Activated CD8-positive, alpha-beta T cell treated with anti-CD3 and anti-CD28 coated beads, Interleukin-2, amount 10 ng/mL, durations not matched to agents 7 days and 5 days (primary cell): ENCODE results near the gene OSM. TPM values are rescaled to one million over a fixed set of nuclear protein-coding genes. Genes with fewer than 3 reads are reported as not detected.

Experiments
- ATAC-seq: fragments of 150-1000 bp; cut with Tn5 transposase; one replicate; pipeline ENCODE4 v1.10.0; 2021; ENCODE audit warnings: moderate library complexity
- CTCF ChIA-PET: fragments of 350-600 bp; sonication (Branson Sonifier 250); formaldehyde crosslinking; loops from one replicate; lab custom pipeline; 2021; ENCODE audit warnings: antibody characterized with exemption; lab: Charles Lee
- POLR2A ChIA-PET: fragments of 350-600 bp; sonication (Branson Sonifier 250); formaldehyde crosslinking; loops from one replicate; lab custom pipeline; 2021; ENCODE audit warnings: antibody characterized with exemption; lab: Charles Lee
- DNase-seq: peaks from one replicate; pipeline ENCODE4 v3.0.0-alpha.2; 2020
- H3K27ac Mint-ChIP-seq: one replicate; pipeline ENCODE4 v1.8.0; 2021; ENCODE audit warnings: mild to moderate bottlenecking, mixed read lengths
- H3K27me3 Mint-ChIP-seq: one replicate; pipeline ENCODE4 v1.8.0; 2021; ENCODE audit warnings: low read depth, mixed read lengths
- H3K36me3 Mint-ChIP-seq: one replicate; pipeline ENCODE4 v1.8.0; 2021; ENCODE audit warnings: low read depth, mixed read lengths
- H3K4me1 Mint-ChIP-seq: one replicate; pipeline ENCODE4 v1.8.0; 2021; ENCODE audit warnings: low read depth, mixed read lengths
- H3K4me3 Mint-ChIP-seq: one replicate; pipeline ENCODE4 v1.8.0; 2021; ENCODE audit warnings: mild to moderate bottlenecking, mixed read lengths
- H3K9me3 Mint-ChIP-seq: one replicate; pipeline ENCODE4 v1.8.0; 2022; ENCODE audit warnings: mixed read lengths; ENCODE audit not compliant: insufficient read depth
- total RNA-seq, 2 experiments: library from RNA; stranded (reverse); gene quantifications; one replicate each; pipeline ENCODE4 v1.2.3, GENCODE V29; 2021

Gene OSM
- total RNA-seq, 2 experiments from 2014 or later: 135 to 140 TPM

DNA sequence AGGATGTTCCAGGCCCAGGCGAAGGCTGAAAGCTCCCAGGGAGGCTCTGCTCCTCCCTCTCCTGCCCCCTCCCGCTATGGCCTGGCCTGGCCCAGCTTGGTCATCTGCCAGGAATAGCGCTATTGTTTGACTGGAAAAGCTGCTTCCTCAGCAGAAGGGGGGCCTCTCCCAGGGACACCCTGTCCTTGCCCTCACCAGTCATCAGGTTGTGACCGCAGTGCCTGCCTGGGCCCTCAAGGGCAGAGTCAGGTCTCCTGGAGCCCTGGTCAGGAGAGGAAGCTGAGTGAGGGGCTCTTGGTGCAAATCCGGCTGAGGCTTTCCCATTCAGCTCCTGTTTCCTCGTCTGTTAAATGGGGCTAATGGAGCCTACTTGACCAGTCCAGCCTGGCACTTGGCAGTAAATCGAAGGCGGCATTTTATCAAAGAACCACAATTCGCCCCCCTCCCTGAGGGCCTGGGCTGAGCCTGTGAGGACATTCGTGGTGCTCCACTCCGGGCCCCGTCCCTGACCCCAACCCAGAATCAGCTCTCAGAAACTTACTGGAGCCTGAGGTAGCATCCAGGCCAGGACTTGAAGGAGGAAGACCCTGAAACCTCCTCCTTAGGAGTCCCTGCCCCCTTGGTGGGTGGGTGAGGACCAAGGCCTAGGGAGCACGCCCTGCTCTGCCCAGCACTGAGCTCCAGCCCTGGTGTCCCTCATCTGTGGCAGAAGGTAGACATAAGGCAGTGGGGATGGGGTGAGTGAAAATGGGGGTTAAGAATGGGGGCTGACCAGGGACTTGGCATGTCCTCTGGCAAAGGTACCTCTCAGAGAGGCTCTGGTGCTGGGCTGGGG, 24.6 kb upstream of the OSM start:
- no peaks in the 10 kb centered on the region for H3K9me3 Mint-ChIP-seq
- H3K27ac Mint-ChIP-seq: peak overlapping the region; percentile 86
- no peak overlapping the region for H3K4me3 Mint-ChIP-seq
- ChIA-PET POLR2A (interaction anchor here (0.5 to 10.2 kb wide), 7 partner anchors 9 to 184 kb away, joined by 3 to 117 read pairs (median 4); partner anchors contain the start of genes CCDC157, SF3A1 and TBC1D10A), CTCF (interaction anchor here (1.0 to 7.0 kb wide), 10 partner anchors 12 to 183 kb away, joined by 3 to 346 read pairs (median 4); partner anchors contain the start of genes RNF215 and SEC14L2)
- no peak for ATAC-seq
- H3K27me3 Mint-ChIP-seq: no peaks in the 10 kb centered on the region
- H3K4me1 Mint-ChIP-seq: peaks cover 55% of the 10 kb centered on the region
- peaks cover 38% of the 10 kb centered on the region for H3K36me3 Mint-ChIP-seq
- no peak for DNase-seq

DNA sequence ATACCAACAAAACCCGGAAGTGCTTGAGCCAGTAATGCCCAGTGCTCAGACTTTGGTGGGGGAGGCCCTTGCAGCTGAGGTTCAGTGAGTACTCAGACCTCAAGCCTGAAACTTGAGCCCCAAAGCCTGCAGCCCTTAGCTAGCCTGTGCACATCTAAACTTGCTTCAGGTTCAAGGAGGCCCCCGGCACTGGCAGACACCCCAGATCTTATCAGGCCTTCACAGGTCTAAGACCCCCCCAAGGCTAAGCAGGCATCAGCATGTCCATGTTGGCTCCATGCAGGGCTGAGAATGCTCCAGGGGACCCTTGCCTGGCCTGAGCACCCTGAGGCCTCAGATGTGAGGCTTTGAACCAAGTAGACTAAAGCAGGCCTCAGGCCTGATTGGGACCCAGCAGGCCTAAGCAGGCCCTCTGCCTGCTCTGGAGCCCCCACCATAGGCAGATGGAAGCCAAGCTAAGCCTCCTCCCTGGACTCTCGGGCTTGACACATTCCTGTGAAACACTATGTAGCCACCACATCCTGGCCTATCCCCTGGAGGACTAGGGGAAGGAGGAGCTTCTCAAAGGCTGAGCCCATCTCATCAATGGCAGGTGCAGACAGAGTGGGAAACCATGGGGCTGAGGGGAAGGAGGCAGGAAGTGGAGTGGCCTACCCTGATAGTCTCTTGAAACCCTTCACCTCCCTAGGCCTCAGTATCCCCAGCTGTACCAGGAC, 23.8 kb upstream of the OSM start:
- no peaks in the 10 kb centered on the region for H3K27me3 Mint-ChIP-seq
- H3K9me3 Mint-ChIP-seq: no peaks in the 10 kb centered on the region
- no peak for ATAC-seq
- peak; percentile 41 for DNase-seq
- H3K27ac Mint-ChIP-seq: peak overlapping the region; percentile 86
- peak overlapping the region; percentile 80 for H3K4me3 Mint-ChIP-seq
- H3K36me3 Mint-ChIP-seq: peaks cover 30% of the 10 kb centered on the region
- ChIA-PET POLR2A (interaction anchor here (0.5 to 10.2 kb wide), 9 partner anchors 14 to 461 kb away, joined by 3 to 117 read pairs (median 13); partner anchors contain the start of genes CCDC157, RNF215, SF3A1 and TBC1D10A), CTCF (interaction anchor here (0.8 to 7.0 kb wide), 13 partner anchors 13 to 182 kb away, joined by 3 to 346 read pairs (median 18); partner anchors contain the start of genes CCDC157, MTFP1, RNF215 and SEC14L2)
- H3K4me1 Mint-ChIP-seq: peaks cover 51% of the 10 kb centered on the region

DNA sequence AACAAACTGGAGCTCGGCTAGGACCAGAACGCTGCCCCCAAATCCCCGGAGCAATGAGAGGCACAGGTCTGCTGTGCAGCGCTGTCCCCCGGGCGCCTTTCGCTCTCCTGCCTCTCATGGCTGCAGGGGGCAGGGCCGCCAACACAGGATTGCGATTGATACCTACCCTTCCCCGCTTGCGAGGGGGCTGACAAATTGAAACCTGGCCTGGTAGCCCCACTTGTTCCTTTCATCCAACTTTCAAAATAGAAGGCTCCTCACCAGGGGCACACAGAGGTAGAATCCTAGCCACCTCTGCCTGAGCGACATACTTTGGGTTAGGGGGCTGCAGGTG, 23.3 kb upstream of the OSM start:
- H3K4me3 Mint-ChIP-seq: peak overlapping the region; percentile 80
- no peaks in the 10 kb centered on the region for H3K9me3 Mint-ChIP-seq
- H3K27me3 Mint-ChIP-seq: no peaks in the 10 kb centered on the region
- peaks cover 30% of the 10 kb centered on the region for H3K36me3 Mint-ChIP-seq
- DNase-seq: no peak
- peaks cover 54% of the 10 kb centered on the region for H3K4me1 Mint-ChIP-seq
- H3K27ac Mint-ChIP-seq: peak overlapping the region; percentile 86
- peak; percentile 25 for ATAC-seq
- ChIA-PET POLR2A (interaction anchor here (1.0 to 10.2 kb wide), 10 partner anchors 8 to 96 kb away, joined by 3 to 117 read pairs (median 10); partner anchors contain the start of genes CCDC157, RNF215, SF3A1 and TBC1D10A), CTCF (interaction anchor here (0.8 to 7.0 kb wide), 11 partner anchors 14 to 137 kb away, joined by 3 to 346 read pairs (median 25); partner anchors contain the start of genes CCDC157, MTFP1, RNF215 and SEC14L2)

DNA sequence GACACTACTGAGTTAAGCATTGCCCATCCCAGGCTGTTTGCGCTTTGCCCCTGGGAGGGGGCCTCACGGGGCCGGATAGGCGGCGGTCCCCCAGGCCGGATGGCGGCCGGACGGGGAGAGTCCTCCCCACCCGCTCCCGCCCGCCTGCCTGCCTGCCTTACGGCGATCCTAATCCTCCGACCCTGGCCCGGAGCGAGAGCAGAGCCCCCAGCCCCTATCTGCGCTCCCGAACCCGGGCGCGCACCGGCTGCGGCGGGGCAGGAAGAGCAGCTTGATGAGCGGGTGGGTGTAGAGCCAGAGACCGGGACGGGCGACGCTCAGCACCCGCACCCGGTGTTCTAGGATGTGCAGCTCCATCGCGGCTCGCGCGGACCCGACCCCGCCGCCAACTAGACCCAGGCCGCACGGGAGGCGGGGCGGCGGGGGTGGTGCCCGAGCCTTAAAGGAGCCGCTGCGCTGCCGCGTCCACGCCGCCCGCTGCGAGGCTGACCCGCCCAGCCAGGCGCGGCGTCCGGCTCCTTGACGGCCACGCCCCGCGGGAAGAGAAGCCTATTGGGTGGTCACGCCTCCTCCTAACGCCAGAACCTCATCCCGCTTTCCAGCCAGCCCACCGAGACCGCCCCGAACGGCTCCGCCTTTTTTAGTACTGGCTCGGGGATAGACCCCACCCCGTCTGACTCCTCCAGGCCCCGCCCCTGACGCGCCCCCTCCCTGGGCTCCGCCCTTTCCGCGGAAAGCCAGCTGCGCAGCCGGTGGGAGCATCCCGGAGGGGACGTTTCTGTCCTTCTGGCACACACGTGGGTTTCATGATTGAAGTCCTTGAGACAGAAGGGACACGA, 22.7 kb upstream of the OSM start, which contains the start of gene CASTOR1:
Gene CASTOR1, minus strand, starts transcription at position 365 of the 839 bp plus-strand sequence. Its CDS starts 8 bp downstream, at position 357.
- CTCF ChIA-PET: interaction anchor here (0.7 to 7.0 kb wide), 37 partner anchors 11 to 420 kb away, joined by 3 to 346 read pairs (median 10); partner anchors contain the start of genes CCDC157, MTFP1, RNF215 and SEC14L2
- DNase-seq (peak; percentile 95), ATAC-seq (peak; percentile 83)
- POLR2A ChIA-PET: interaction anchor here (0.9 to 10.2 kb wide), 17 partner anchors 9 to 101 kb away, joined by 3 to 117 read pairs (median 6); partner anchors contain the start of genes CCDC157, RNF215, SF3A1 and TBC1D10A
- Mint-ChIP-seq H3K36me3 (peaks cover 33% of the 10 kb centered on the region), H3K9me3 (no peaks in the 10 kb centered on the region), H3K4me1 (peaks cover 60% of the 10 kb centered on the region), H3K27me3 (no peaks in the 10 kb centered on the region), H3K4me3 (peak within 1 kb of the TSS; percentile 80), H3K27ac (peak within 1 kb of the TSS; percentile 86)

DNA sequence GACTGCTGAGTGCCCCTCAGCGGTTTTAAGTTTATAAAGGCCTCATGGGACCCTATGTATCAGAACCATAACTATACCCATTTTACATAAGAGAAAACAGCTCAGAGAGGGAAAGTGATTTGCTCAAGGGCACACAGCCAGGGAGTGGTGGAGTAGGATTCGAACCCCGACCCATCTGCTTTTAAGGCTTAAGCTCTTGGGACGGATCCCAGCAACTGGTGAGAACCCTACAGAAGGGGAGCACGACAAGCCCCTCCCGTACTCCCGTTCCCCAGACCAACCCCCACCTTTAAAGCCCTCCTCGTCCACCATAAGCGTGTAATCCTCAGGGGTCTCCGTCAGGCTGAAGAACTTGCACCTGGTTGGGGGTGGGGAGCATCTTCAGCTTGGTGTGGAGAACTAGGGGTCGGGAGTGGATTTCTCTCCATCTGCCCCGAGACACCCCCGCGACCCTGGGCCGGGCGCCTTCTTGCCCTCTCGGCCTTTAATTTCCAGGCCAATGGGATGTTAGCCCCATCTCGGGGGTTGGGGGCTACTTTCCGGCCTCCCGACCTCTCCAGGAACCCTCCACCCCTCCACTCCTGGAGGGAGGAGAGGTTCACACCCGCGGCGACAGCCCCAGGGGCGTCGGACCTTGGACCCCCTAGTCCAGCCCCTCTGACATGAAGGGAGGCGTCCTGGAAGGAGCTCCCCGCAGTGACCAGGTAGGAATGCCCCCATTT, 21.9 kb upstream of the OSM start:
- peak overlapping the region; percentile 57 for H3K27ac Mint-ChIP-seq
- H3K4me1 Mint-ChIP-seq: peaks cover 67% of the 10 kb centered on the region
- peaks cover 27% of the 10 kb centered on the region for H3K36me3 Mint-ChIP-seq
- POLR2A ChIA-PET: interaction anchor here (0.6 to 10.2 kb wide), 16 partner anchors 9 to 574 kb away, joined by 3 to 117 read pairs (median 7); partner anchors contain the start of genes CCDC157, RNF215, SF3A1 and TBC1D10A
- peak overlapping the region; percentile 80 for H3K4me3 Mint-ChIP-seq
- no peaks in the 10 kb centered on the region for H3K9me3 Mint-ChIP-seq
- CTCF ChIA-PET: interaction anchor here (0.5 to 7.0 kb wide), 61 partner anchors 11 to 660 kb away, joined by 3 to 346 read pairs (median 5); partner anchors contain the start of genes CCDC157, MTFP1, RNF215 and SEC14L2
- ATAC-seq: no peak
- no peaks in the 10 kb centered on the region for H3K27me3 Mint-ChIP-seq
- no peak for DNase-seq

DNA sequence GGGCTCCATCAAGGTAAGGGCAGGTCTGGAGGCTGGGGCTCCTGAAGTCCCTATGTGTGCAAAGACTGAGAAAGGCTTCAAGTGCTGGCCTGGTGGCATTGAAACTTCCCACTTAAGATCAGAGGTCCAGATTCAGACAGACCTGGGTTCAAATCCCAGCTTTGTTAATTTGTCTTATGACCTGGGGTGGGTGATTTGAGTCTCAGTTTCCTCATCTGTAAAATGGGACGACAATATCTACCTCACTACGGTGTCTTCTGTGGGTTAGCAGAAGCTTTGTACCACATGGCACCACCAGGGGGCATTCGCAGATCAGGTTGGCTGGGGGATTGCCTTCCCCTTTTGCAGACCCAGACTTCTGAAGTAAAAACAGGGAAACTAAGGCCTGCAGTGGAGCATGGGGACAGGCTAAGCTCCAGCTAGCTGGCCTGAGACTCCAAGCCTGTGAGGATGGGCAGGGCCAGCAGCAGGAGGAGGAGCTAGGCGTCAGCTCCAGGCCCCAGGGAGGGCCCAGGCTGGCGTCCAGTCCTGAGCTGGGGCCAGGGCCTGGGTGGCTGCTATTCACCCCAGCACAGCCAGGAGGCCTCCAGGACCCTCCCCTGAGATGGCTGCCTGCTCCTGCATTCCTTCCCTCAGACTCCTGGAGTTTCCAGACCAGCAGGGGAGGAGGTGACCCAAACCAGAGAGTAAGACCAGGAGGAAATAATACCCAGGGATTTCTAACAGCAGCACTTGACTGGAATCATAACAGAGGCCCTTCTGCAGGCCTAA, 21.2 kb upstream of the OSM start:
- H3K9me3 Mint-ChIP-seq: no peaks in the 10 kb centered on the region
- DNase-seq: peak; percentile 94
- ATAC-seq: peak; percentile 40
- POLR2A ChIA-PET: interaction anchor here (1.0 to 10.2 kb wide), 13 partner anchors 10 to 180 kb away, joined by 3 to 117 read pairs (median 8); partner anchors contain the start of genes CCDC157, RNF215, SF3A1 and TBC1D10A
- H3K27ac Mint-ChIP-seq: peak overlapping the region; percentile 57
- peaks cover 24% of the 10 kb centered on the region for H3K36me3 Mint-ChIP-seq
- no peaks in the 10 kb centered on the region for H3K27me3 Mint-ChIP-seq
- H3K4me1 Mint-ChIP-seq: peaks cover 74% of the 10 kb centered on the region
- CTCF ChIA-PET: interaction anchor here (0.7 to 7.0 kb wide), 57 partner anchors 10 to 659 kb away, joined by 3 to 346 read pairs (median 5); partner anchors contain the start of genes CCDC157, MTFP1, RNF215 and SEC14L2
- H3K4me3 Mint-ChIP-seq: peak overlapping the region; percentile 80

DNA sequence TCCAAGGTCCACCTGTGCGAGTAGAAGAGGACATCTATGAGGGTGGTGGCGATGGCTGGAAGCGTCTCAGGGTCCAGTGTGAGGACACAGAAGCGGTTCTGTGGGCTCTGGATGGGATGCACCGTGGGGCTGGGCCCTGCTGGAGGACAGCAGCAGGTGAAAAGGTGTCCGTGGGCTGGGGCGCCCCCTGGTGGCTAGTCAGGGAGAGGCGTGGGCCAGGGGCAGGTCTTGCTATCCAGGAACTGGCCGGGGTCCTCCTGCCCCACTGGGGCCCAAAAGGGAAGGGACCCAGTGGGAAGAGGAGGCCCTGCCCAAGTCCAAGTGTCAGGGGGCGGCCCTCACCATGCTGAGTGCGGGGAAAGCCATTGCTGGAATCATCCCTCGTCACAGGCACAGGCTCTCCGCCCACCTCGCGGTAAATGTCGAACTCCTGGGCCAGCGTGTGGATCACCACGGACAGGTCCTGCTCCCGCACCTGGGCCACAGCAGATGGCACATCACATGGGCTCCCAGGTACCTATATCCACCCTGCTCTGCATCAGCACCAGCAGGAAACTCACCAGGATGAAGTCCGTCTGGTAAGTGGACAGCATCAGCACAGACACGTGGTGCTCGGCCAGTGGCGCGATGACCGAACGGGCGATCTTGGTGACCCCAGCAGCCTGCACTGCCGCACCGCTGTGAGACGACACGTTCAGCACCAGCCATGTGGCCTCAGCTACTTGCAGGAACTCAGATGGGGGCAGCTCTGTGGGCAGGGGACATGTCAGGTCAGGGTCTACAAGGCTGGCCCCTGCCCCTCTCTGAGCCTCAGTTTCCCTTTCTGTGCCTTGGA, 20.4 kb upstream of the OSM start:
- ChIA-PET CTCF (interaction anchor here (0.7 to 7.0 kb wide), 52 partner anchors 9 to 258 kb away, joined by 3 to 346 read pairs (median 6); partner anchors contain the start of genes CCDC157, MTFP1, RNF215 and SEC14L2), POLR2A (interaction anchor here (1.0 to 10.2 kb wide), 10 partner anchors 11 to 179 kb away, joined by 3 to 117 read pairs (median 10); partner anchors contain the start of genes RNF215 and TBC1D10A)
- Mint-ChIP-seq H3K27me3 (no peaks in the 10 kb centered on the region), H3K9me3 (no peaks in the 10 kb centered on the region), H3K4me1 (peaks cover 81% of the 10 kb centered on the region), H3K4me3 (no peak overlapping the region), H3K27ac (peak overlapping the region; percentile 75), H3K36me3 (peaks cover 26% of the 10 kb centered on the region)
- DNase-seq (peak; percentile 92), ATAC-seq (peak; percentile 34)

DNA sequence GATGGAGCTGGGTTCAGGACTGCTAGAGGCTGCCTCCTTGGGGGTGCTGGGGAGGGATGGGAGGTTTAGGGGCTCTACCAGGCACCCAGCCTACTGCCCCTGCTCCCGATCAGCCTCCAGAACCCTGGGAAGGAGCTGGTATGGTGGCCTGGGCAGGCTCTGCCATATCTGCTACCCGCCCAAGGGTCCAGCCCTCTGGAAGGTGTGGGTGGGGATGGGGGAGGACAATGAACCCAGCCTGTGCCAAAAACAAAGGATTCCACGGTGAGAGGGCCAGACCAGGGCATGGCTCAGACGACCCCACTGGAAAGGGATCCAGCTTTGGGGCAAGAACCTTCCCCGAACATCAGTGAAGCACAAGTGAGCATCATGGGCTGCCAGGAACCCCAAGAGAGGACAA, 19.7 kb upstream of the OSM start:
- POLR2A ChIA-PET: interaction anchor here (4.9 kb wide), 1 partner anchor 22 kb away, joined by 17 read pairs; no protein-coding TSS in a partner anchor
- H3K36me3 Mint-ChIP-seq: peaks cover 24% of the 10 kb centered on the region
- ATAC-seq: no peak
- DNase-seq: no peak
- peak overlapping the region; percentile 36 for H3K4me3 Mint-ChIP-seq
- CTCF ChIA-PET: interaction anchor here (0.7 to 4.8 kb wide), 14 partner anchors 9 to 225 kb away, joined by 3 to 59 read pairs (median 4); partner anchors contain the start of genes MTFP1 and RNF215
- peak overlapping the region; percentile 75 for H3K27ac Mint-ChIP-seq
- no peaks in the 10 kb centered on the region for H3K9me3 Mint-ChIP-seq
- no peaks in the 10 kb centered on the region for H3K27me3 Mint-ChIP-seq
- peaks cover 79% of the 10 kb centered on the region for H3K4me1 Mint-ChIP-seq
